ENCODE data around the gene FAM76A.
"Not testable (repeated sequence)": the region's sequence is repeated elsewhere in the genome, so short reads cannot be mapped to it uniquely, and the experiment has no call there.

FAM76A gene

GRCh38 chr1:27725374-27726172, at the start of gene FAM76A:
FAM76A (plus strand) TSS chr1:27725961; CDS start chr1:27726081, 120 bp downstream.
- DNase-seq (ENCODE audit: low read depth in 3 of 3, low spot score in 1 of 3): peak; percentile 98 to 99 (median 99)

GRCh38 chr1:27676410-27676809, 49.4 kb upstream of the FAM76A start:
- DNase-seq (ENCODE audit: low read depth in 3 of 3, low spot score in 1 of 3): no peak

GRCh38 chr1:27678747-27679146, 47.0 kb upstream of the FAM76A start:
- no peak for DNase-seq (ENCODE audit: low read depth in 3 of 3, low spot score in 1 of 3)

- not testable (repeated sequence) for DNase-seq (ENCODE audit: low read depth in 3 of 3, low spot score in 1 of 3)
Measured at GRCh38 chr1:27680225-27680791, 45.5 kb upstream of the FAM76A start.

- not testable (repeated sequence) for DNase-seq (ENCODE audit: low read depth in 3 of 3, low spot score in 1 of 3)
Measured at GRCh38 chr1:27681580-27681979, 44.2 kb upstream of the FAM76A start.

- DNase-seq (ENCODE audit: low read depth in 3 of 3, low spot score in 1 of 3): no peak
Measured at GRCh38 chr1:27682351-27682944, 43.3 kb upstream of the FAM76A start.

- DNase-seq (ENCODE audit: low read depth in 3 of 3, low spot score in 1 of 3): no peak
Measured at GRCh38 chr1:27684176-27684575, 41.6 kb upstream of the FAM76A start.

GRCh38 chr1:27686223-27686990, 39.4 kb upstream of the FAM76A start:
- DNase-seq (ENCODE audit: low read depth in 3 of 3, low spot score in 1 of 3): no peak

- DNase-seq (ENCODE audit: low read depth in 3 of 3, low spot score in 1 of 3): no peak
Measured at GRCh38 chr1:27687906-27688305, 37.9 kb upstream of the FAM76A start.

GRCh38 chr1:27689423-27690173, 36.2 kb upstream of the FAM76A start:
- DNase-seq (ENCODE audit: low read depth in 3 of 3, low spot score in 1 of 3): no peak

- DNase-seq (ENCODE audit: low read depth in 3 of 3, low spot score in 1 of 3): no peak
Measured at GRCh38 chr1:27690183-27690582, 35.6 kb upstream of the FAM76A start.

- not testable (repeated sequence) for DNase-seq (ENCODE audit: low read depth in 3 of 3, low spot score in 1 of 3)
Measured at GRCh38 chr1:27696835-27697234, 28.9 kb upstream of the FAM76A start.

- DNase-seq (ENCODE audit: low read depth in 3 of 3, low spot score in 1 of 3): no peak
Measured at GRCh38 chr1:27704958-27705357, 20.8 kb upstream of the FAM76A start.

- no peak for DNase-seq (ENCODE audit: low read depth in 3 of 3, low spot score in 1 of 3)
Measured at GRCh38 chr1:27705545-27705944, 20.2 kb upstream of the FAM76A start.

- DNase-seq (ENCODE audit: low read depth in 3 of 3, low spot score in 1 of 3): no peak
Measured at GRCh38 chr1:27710574-27710973, 15.2 kb upstream of the FAM76A start.

GRCh38 chr1:27713139-27713725, 12.5 kb upstream of the FAM76A start:
- no peak for DNase-seq (ENCODE audit: low read depth in 3 of 3, low spot score in 1 of 3)

GRCh38 chr1:27713869-27714513, 11.8 kb upstream of the FAM76A start:
- no peak for DNase-seq (ENCODE audit: low read depth in 3 of 3, low spot score in 1 of 3)

- no peak for DNase-seq (ENCODE audit: low read depth in 3 of 3, low spot score in 1 of 3)
Measured at GRCh38 chr1:27716262-27716895, 9.4 kb upstream of the FAM76A start.
